NT2/D1 (cell line): ENCODE measurements around the gene ZC3H4.
A peak's percentile ranks its signal among the peaks of the same experiment; 100 is the strongest.

ENCODE experiments used
- DNase-seq: peaks from one replicate; pipeline ENCODE4 v3.0.0-alpha.2; 2011; ENCODE audit warnings: low read depth, low spot score
- H3K27me3 ChIP-seq: 2 replicates; pipeline ENCODE4 v1.6.0; 2011; ENCODE audit warnings: mild to moderate bottlenecking; ENCODE audit not compliant: insufficient read length, insufficient read depth
- H3K36me3 ChIP-seq: 2 replicates; pipeline ENCODE4 v1.6.1; 2011; ENCODE audit warnings: mild to moderate bottlenecking, low read length, mixed read lengths; ENCODE audit not compliant: insufficient read depth, insufficient read length
- H3K4me1 ChIP-seq: 2 replicates; pipeline ENCODE4 v1.5.1; 2011; ENCODE audit not compliant: insufficient read depth, insufficient read length
- H3K4me3 ChIP-seq: 2 replicates; pipeline ENCODE4 v1.5.1; 2011; ENCODE audit warnings: low read depth; ENCODE audit not compliant: insufficient read length
- H3K9ac ChIP-seq: 2 replicates; pipeline ENCODE4 v1.6.0; 2011; ENCODE audit warnings: low read depth; ENCODE audit not compliant: insufficient read length
- H3K9me3 ChIP-seq: 2 replicates; pipeline ENCODE4 v1.5.1; 2011; ENCODE audit warnings: mild to moderate bottlenecking, low read length; ENCODE audit not compliant: insufficient read depth
- SUZ12 ChIP-seq: IDR thresholded peaks from 2 replicates; pipeline ENCODE4 v1.6.1; 2011; ENCODE audit not compliant: insufficient read length, insufficient read depth; ENCODE audit errors: extremely low read depth
- YY1 ChIP-seq: IDR thresholded peaks from 2 replicates; pipeline ENCODE4 v1.6.1; 2011; ENCODE audit not compliant: insufficient read length, insufficient read depth
- ZNF274 ChIP-seq: IDR thresholded peaks from 2 replicates; pipeline ENCODE4 v1.6.1; 2011; ENCODE audit warnings: mild to moderate bottlenecking, low read depth, low read length

Gene ZC3H4

GRCh38 chr19:47020992-47021496 lies 92.5 kb downstream of the ZC3H4 start:
- H3K27me3 ChIP-seq, result peaks cover 60% of the 10 kb centered on the region
- H3K4me3 ChIP-seq, result peak overlapping the region; percentile 26
- no peaks in the 10 kb centered on the region for H3K9me3 ChIP-seq
- H3K9ac ChIP-seq, result no peak overlapping the region
- TF ChIP-seq YY1 (no peak), SUZ12 (no peak), ZNF274 (no peak)
- H3K36me3 ChIP-seq, result no peaks in the 10 kb centered on the region
- peaks cover 5% of the 10 kb centered on the region for H3K4me1 ChIP-seq
- no peak for DNase-seq

GRCh38 chr19:47020132-47020805 lies 93.3 kb downstream of the ZC3H4 start:
- peak overlapping the region; percentile 45 for H3K4me3 ChIP-seq
- DNase-seq, result no peak
- peaks cover 60% of the 10 kb centered on the region for H3K27me3 ChIP-seq
- H3K36me3 ChIP-seq, result no peaks in the 10 kb centered on the region
- peak overlapping the region; percentile 64 for H3K9ac ChIP-seq
- no peaks in the 10 kb centered on the region for H3K9me3 ChIP-seq
- H3K4me1 ChIP-seq, result peaks cover 5% of the 10 kb centered on the region
- no peak for TF ChIP-seq SUZ12
- no peak for TF ChIP-seq ZNF274
- TF ChIP-seq YY1, result no peak

- peaks cover 5% of the 10 kb centered on the region for H3K4me1 ChIP-seq
- TF ChIP-seq YY1 (no peak), ZNF274 (no peak), SUZ12 (no peak)
- peak within 1 kb of the TSS; percentile 64 for H3K9ac ChIP-seq
- peak within 1 kb of the TSS; percentile 45 for H3K4me3 ChIP-seq
- no peak for DNase-seq
- H3K27me3 ChIP-seq, result peaks cover 60% of the 10 kb centered on the region
- H3K9me3 ChIP-seq, result no peaks in the 10 kb centered on the region
- no peaks in the 10 kb centered on the region for H3K36me3 ChIP-seq
These were observed 94.0 kb downstream of the ZC3H4 start, which contains the start of gene NPAS1 for GRCh38 chr19:47019431-47020041. TSS of gene NPAS1 (plus strand) at chr19:47019837. CDS start at chr19:47021048, 1,211 bp downstream.

- Histone ChIP-seq H3K9me3 (no peaks in the 10 kb centered on the region), H3K36me3 (no peaks in the 10 kb centered on the region), H3K4me3 (no peak overlapping the region), H3K27me3 (peaks cover 56% of the 10 kb centered on the region), H3K9ac (no peak overlapping the region), H3K4me1 (peaks cover 5% of the 10 kb centered on the region)
- no peak for TF ChIP-seq YY1
- no peak for TF ChIP-seq SUZ12
- no peak for TF ChIP-seq ZNF274
- DNase-seq, result no peak
These were observed 94.7 kb downstream of the ZC3H4 start for GRCh38 chr19:47018923-47019322.
